Retina (tissue), 1 donor: ENCODE measurements around the gene BCAS1.
"Not testable (repeated sequence)": the region's sequence is repeated elsewhere in the genome, so short reads cannot be mapped to it uniquely, and the experiment has no call there.

Experiments
- DNase-seq: peaks from one replicate; pipeline ENCODE4 v3.0.0-alpha.2; 2016

Gene BCAS1

GRCh38 chr20:53982624-53983023, 87.8 kb downstream of the BCAS1 start:
- DNase-seq = no peak

- no peak for DNase-seq
These were observed 88.5 kb downstream of the BCAS1 start for GRCh38 chr20:53981752-53982437.

GRCh38 chr20:53981130-53981529, 89.3 kb downstream of the BCAS1 start:
- no peak for DNase-seq

GRCh38 chr20:53980031-53980465, 90.3 kb downstream of the BCAS1 start:
- DNase-seq = no peak

- no peak for DNase-seq
These were observed 91.9 kb downstream of the BCAS1 start for GRCh38 chr20:53978497-53978896.

- no peak for DNase-seq
These were observed 93.0 kb downstream of the BCAS1 start for GRCh38 chr20:53977391-53977790.

GRCh38 chr20:53975761-53976160, 94.6 kb downstream of the BCAS1 start:
- no peak for DNase-seq

GRCh38 chr20:53974785-53975555, 95.4 kb downstream of the BCAS1 start:
- DNase-seq = no peak

GRCh38 chr20:53973882-53974281, 96.5 kb downstream of the BCAS1 start:
- DNase-seq = not testable (repeated sequence)

- DNase-seq = no peak
These were observed 98.2 kb downstream of the BCAS1 start for GRCh38 chr20:53972179-53972578.

- no peak for DNase-seq
These were observed 99.2 kb downstream of the BCAS1 start for GRCh38 chr20:53971096-53971683.

- DNase-seq = no peak
These were observed 100.2 kb downstream of the BCAS1 start for GRCh38 chr20:53970232-53970631.

- no peak for DNase-seq
These were observed 102.9 kb downstream of the BCAS1 start for GRCh38 chr20:53967527-53967926.

- DNase-seq = no peak
These were observed 103.5 kb downstream of the BCAS1 start for GRCh38 chr20:53966774-53967398.

GRCh38 chr20:53964501-53965253, 105.7 kb downstream of the BCAS1 start:
- no peak for DNase-seq

- DNase-seq = no peak
These were observed 106.3 kb downstream of the BCAS1 start for GRCh38 chr20:53964067-53964466.

- DNase-seq = no peak
These were observed 106.8 kb downstream of the BCAS1 start for GRCh38 chr20:53963635-53964034.

- no peak for DNase-seq
These were observed 108.0 kb downstream of the BCAS1 start for GRCh38 chr20:53962388-53962787.

GRCh38 chr20:53961527-53961926, 108.9 kb downstream of the BCAS1 start:
- DNase-seq = no peak

GRCh38 chr20:53960579-53961272, 109.7 kb downstream of the BCAS1 start:
- DNase-seq = no peak

GRCh38 chr20:53959911-53960578, 110.3 kb downstream of the BCAS1 start:
- no peak for DNase-seq

- no peak for DNase-seq
These were observed 112.1 kb downstream of the BCAS1 start for GRCh38 chr20:53958260-53958659.
